IPS-15b (cell line): ENCODE data around the gene CAMK4.
A peak's percentile ranks its signal among the peaks of the same experiment; 100 is the strongest.

Experiments
- H3K27me3 ChIP-seq: one replicate; pipeline ENCODE4 v1.6.1; 2013; ENCODE audit warnings: low read length; ENCODE audit not compliant: control insufficient read depth, insufficient read depth
- H3K36me3 ChIP-seq: one replicate; pipeline ENCODE4 v1.6.1; 2013; ENCODE audit warnings: low read length; ENCODE audit not compliant: control insufficient read depth, insufficient read depth
- H3K4me1 ChIP-seq: one replicate; pipeline ENCODE4 v1.6.1; 2013; ENCODE audit warnings: mild to moderate bottlenecking, low read length; ENCODE audit not compliant: control insufficient read depth, insufficient read depth
- H3K4me3 ChIP-seq: one replicate; pipeline ENCODE4 v1.5.1; 2013; ENCODE audit warnings: low read depth, low read length
- H3K9ac ChIP-seq: one replicate; pipeline ENCODE4 v1.6.1; 2013; ENCODE audit warnings: low read depth, mild to moderate bottlenecking, low read length
- H3K9me3 ChIP-seq: one replicate; pipeline ENCODE4 v1.6.1; 2013; ENCODE audit warnings: mild to moderate bottlenecking, low read length; ENCODE audit not compliant: control insufficient read depth, insufficient read depth

The CAMK4 gene

GRCh38 chr5:111221139-111221538 lies 3.0 kb upstream of the CAMK4 start:
- Histone ChIP-seq H3K9ac (no peak overlapping the region), H3K9me3 (no peaks in the 10 kb centered on the region), H3K36me3 (no peaks in the 10 kb centered on the region), H3K4me3 (no peak overlapping the region), H3K4me1 (peaks cover 10% of the 10 kb centered on the region), H3K27me3 (peaks cover 31% of the 10 kb centered on the region)

- Histone ChIP-seq H3K9ac (peak overlapping the region; percentile 63), H3K36me3 (no peaks in the 10 kb centered on the region), H3K4me3 (peak overlapping the region; percentile 88), H3K9me3 (no peaks in the 10 kb centered on the region), H3K4me1 (peaks cover 10% of the 10 kb centered on the region), H3K27me3 (peaks cover 36% of the 10 kb centered on the region)
Measured at GRCh38 chr5:111223101-111223786, 940 bp upstream of the CAMK4 start.

GRCh38 chr5:111224561-111225345 lies 569 bp downstream of the CAMK4 start:
- Histone ChIP-seq H3K9me3 (no peaks in the 10 kb centered on the region), H3K36me3 (no peaks in the 10 kb centered on the region), H3K4me3 (peak overlapping the region; percentile 88), H3K27me3 (peaks cover 36% of the 10 kb centered on the region), H3K4me1 (peaks cover 3% of the 10 kb centered on the region), H3K9ac (no peak overlapping the region)

- Histone ChIP-seq H3K27me3 (peaks cover 36% of the 10 kb centered on the region), H3K4me1 (peaks cover 2% of the 10 kb centered on the region), H3K36me3 (no peaks in the 10 kb centered on the region), H3K9ac (no peak overlapping the region), H3K9me3 (no peaks in the 10 kb centered on the region), H3K4me3 (no peak overlapping the region)
Measured at GRCh38 chr5:111225926-111226325, 1.7 kb downstream of the CAMK4 start.

GRCh38 chr5:111226556-111226955 lies 2.4 kb downstream of the CAMK4 start:
- no peaks in the 10 kb centered on the region for H3K9me3 ChIP-seq
- peaks cover 36% of the 10 kb centered on the region for H3K27me3 ChIP-seq
- no peak overlapping the region for H3K9ac ChIP-seq
- no peak overlapping the region for H3K4me3 ChIP-seq
- H3K36me3 ChIP-seq, result no peaks in the 10 kb centered on the region
- H3K4me1 ChIP-seq, result peaks cover 2% of the 10 kb centered on the region

GRCh38 chr5:111227226-111227782 lies 3.1 kb downstream of the CAMK4 start:
- Histone ChIP-seq H3K4me3 (no peak overlapping the region), H3K4me1 (peaks cover under 1% of the 10 kb centered on the region), H3K9ac (no peak overlapping the region), H3K9me3 (no peaks in the 10 kb centered on the region), H3K27me3 (peaks cover 34% of the 10 kb centered on the region), H3K36me3 (no peaks in the 10 kb centered on the region)

- H3K9ac ChIP-seq, result no peak overlapping the region
- no peaks in the 10 kb centered on the region for H3K36me3 ChIP-seq
- no peak overlapping the region for H3K4me3 ChIP-seq
- peaks cover 29% of the 10 kb centered on the region for H3K27me3 ChIP-seq
- no peaks in the 10 kb centered on the region for H3K9me3 ChIP-seq
- H3K4me1 ChIP-seq, result no peaks in the 10 kb centered on the region
Measured at GRCh38 chr5:111227801-111228200, 3.6 kb downstream of the CAMK4 start.

- H3K9me3 ChIP-seq, result no peaks in the 10 kb centered on the region
- H3K27me3 ChIP-seq, result peaks cover 21% of the 10 kb centered on the region
- no peaks in the 10 kb centered on the region for H3K36me3 ChIP-seq
- H3K9ac ChIP-seq, result no peak overlapping the region
- H3K4me1 ChIP-seq, result no peaks in the 10 kb centered on the region
- H3K4me3 ChIP-seq, result no peak overlapping the region
Measured at GRCh38 chr5:111228520-111229220, 4.5 kb downstream of the CAMK4 start.

- Histone ChIP-seq H3K36me3 (no peaks in the 10 kb centered on the region), H3K4me3 (no peak overlapping the region), H3K27me3 (peaks cover 21% of the 10 kb centered on the region), H3K4me1 (no peaks in the 10 kb centered on the region), H3K9me3 (no peaks in the 10 kb centered on the region), H3K9ac (no peak overlapping the region)
Measured at GRCh38 chr5:111229221-111229835, 5.1 kb downstream of the CAMK4 start.

- peaks cover 15% of the 10 kb centered on the region for H3K27me3 ChIP-seq
- no peaks in the 10 kb centered on the region for H3K4me1 ChIP-seq
- H3K4me3 ChIP-seq, result no peak overlapping the region
Measured at GRCh38 chr5:111229871-111230810, 6.0 kb downstream of the CAMK4 start.

More at GRCh38 chr5:111229871-111230810, 6.0 kb downstream of the CAMK4 start:
- no peaks in the 10 kb centered on the region for H3K9me3 ChIP-seq
- H3K36me3 ChIP-seq, result no peaks in the 10 kb centered on the region
- H3K9ac ChIP-seq, result no peak overlapping the region
